K562 (cell line): ENCODE results near the gene RAB43. TPM values are rescaled to one million over a fixed set of nuclear protein-coding genes. Genes with fewer than 3 reads are reported as not detected.

Experiments
- ATAC-seq: fragments of 200-7000 bp; cut with Tn5 transposase; 3 replicates; pipeline ENCODE4 v1.9.1; 2020; ENCODE audit warnings: moderate library complexity
- BruUV-seq: library from RNA; stranded (reverse); fragments of 400-500 nt; replicated peaks from 2 replicates; lab custom pipeline; 2021; lab: Mats Ljungman, UMichigan
- CTCF ChIA-PET: fragments of 300-600 bp; formaldehyde crosslinking; extraction: SDS; loops from one replicate; lab custom pipeline; 2021; ENCODE audit warnings: low intra/inter-chr PET ratio; lab: Yijun Ruan, JAX
- POLR2A ChIA-PET: fragments of 300-600, 350-650 bp; sonication (Branson Sonifier 250); formaldehyde crosslinking; extraction: SDS; loops from one replicate; lab custom pipeline; 2021; ENCODE audit warnings: antibody characterized with exemption, inconsistent platforms; lab: Yijun Ruan, JAX
- DNase-seq, 4 experiments: peaks; one replicate each; pipeline versions ENCODE4 v3.0.0 to v3.0.0-alpha.2; 2011 to 2018; ENCODE audit warnings: low spot score in 3 of 4, mixed read lengths in 3 of 4; ENCODE audit errors: extremely low read depth in 1 of 4
- FAIRE-seq: peaks from 2 replicates; lab custom pipeline; 2011; peaks lifted over from hg19 to GRCh38; lab: Jason Lieb, UNC
- H2AFZ ChIP-seq: 2 replicates; pipeline ENCODE4 v1.6.0; 2011; ENCODE audit warnings: low read depth, low read length, control low read depth, inconsistent platforms
- H3K27ac ChIP-seq: fragments of 200-600 bp; 3 replicates; pipeline ENCODE4 v1.8.0; 2011; ENCODE audit warnings: low read depth, mild to moderate bottlenecking, control low read depth, inconsistent platforms, low read length, moderate library complexity, mixed read lengths; ENCODE audit errors: extremely low read depth
- H3K27me3 ChIP-seq, 2 experiments: fragments of 300-600 bp in 1 of 2; 2 replicates in 1 of 2; 3 replicates in 1 of 2; pipeline versions ENCODE4 v1.6.0 to v1.8.0; 2011; ENCODE audit warnings: inconsistent platforms in 2 of 2, low read length in 2 of 2, mild to moderate bottlenecking in 1 of 2, mixed read lengths in 1 of 2, moderate library complexity in 1 of 2; ENCODE audit not compliant: control insufficient read depth in 2 of 2, insufficient read depth in 2 of 2
- H3K36me3 ChIP-seq: fragments of 300-600 bp; 3 replicates; pipeline ENCODE4 v1.8.0; 2011; ENCODE audit warnings: mild to moderate bottlenecking, low read length, inconsistent platforms; ENCODE audit not compliant: control insufficient read depth, insufficient read depth
- H3K4me1 ChIP-seq, 2 experiments: fragments of 200-600 bp in 1 of 2; replicated peaks in 1 of 2; 2 replicates in 1 of 2; 3 replicates in 1 of 2; pipeline versions ENCODE4 v1.5.1 to v1.8.0; 2011; ENCODE audit warnings: inconsistent platforms in 2 of 2, low read length in 2 of 2, mild to moderate bottlenecking in 1 of 2, mixed read lengths in 1 of 2, moderate library complexity in 1 of 2; ENCODE audit not compliant: control insufficient read depth in 2 of 2, insufficient read depth in 2 of 2
- H3K4me2 ChIP-seq: 2 replicates; pipeline ENCODE4 v1.6.1; 2011; ENCODE audit warnings: low read length, control low read depth, inconsistent platforms, mixed read lengths; ENCODE audit not compliant: insufficient read depth
- H3K4me3 ChIP-seq: fragments of 200-600 bp; sonication (generic), shearing (Covaris generic); 2 replicates; pipeline ENCODE4 v1.5.1; 2016; ENCODE audit warnings: control low read depth, inconsistent platforms
- H3K79me2 ChIP-seq: fragments of 200-600 bp; 3 replicates; pipeline ENCODE4 v1.8.0; 2011; ENCODE audit warnings: low read length, inconsistent platforms; ENCODE audit not compliant: control insufficient read depth, insufficient read depth
- H3K9ac ChIP-seq, 2 experiments: 2 replicates each; pipeline versions ENCODE4 v1.6.0 to v1.6.1; 2011; ENCODE audit warnings: low read depth in 2 of 2, low read length in 2 of 2, control low read depth in 1 of 2, inconsistent platforms in 1 of 2, mild to moderate bottlenecking in 1 of 2, mixed read lengths in 1 of 2; ENCODE audit not compliant: insufficient read depth in 1 of 2
- H3K9me1 ChIP-seq: one replicate; pipeline ENCODE4 v1.6.0; 2011; ENCODE audit warnings: inconsistent platforms, mild to moderate bottlenecking, low read length, moderate library complexity; ENCODE audit not compliant: control insufficient read depth, insufficient read depth
- H3K9me3 ChIP-seq: replicated peaks from 2 replicates; pipeline ENCODE4 v1.5.1; 2011; ENCODE audit warnings: low read depth, low read length, inconsistent platforms; ENCODE audit not compliant: control insufficient read depth, insufficient read depth
- H4K20me1 ChIP-seq: replicated peaks from 2 replicates; pipeline ENCODE4 v1.6.1; 2011; ENCODE audit warnings: low read length, inconsistent platforms, mixed read lengths; ENCODE audit not compliant: control insufficient read depth, insufficient read depth
- ATF6 ChIP-seq: sonication (generic); formaldehyde crosslinking; IDR thresholded peaks from 2 replicates; pipeline ENCODE4 v1.4.0; 2020; ENCODE audit warnings: mild to moderate bottlenecking, missing genetic modification reagents
- E2F6 ChIP-seq, 2 experiments: IDR thresholded peaks; 2 replicates each; pipeline ENCODE4 v1.6.1; 2011; ENCODE audit warnings: borderline replicate concordance in 1 of 2, control low read depth in 1 of 2, low read depth in 1 of 2, low read length in 1 of 2, mild to moderate bottlenecking in 1 of 2, mixed read lengths in 1 of 2, moderate library complexity in 1 of 2; ENCODE audit not compliant: insufficient read depth in 1 of 2, insufficient read length in 1 of 2, poor library complexity in 1 of 2, severe bottlenecking in 1 of 2; ENCODE audit errors: extremely low read depth in 1 of 2
- PCBP1 ChIP-seq: fragments of 200-400 bp; formaldehyde crosslinking; IDR thresholded peaks from 2 replicates; pipeline ENCODE4 v1.6.1; 2018; ENCODE audit warnings: mild to moderate bottlenecking, low read depth, low read length; ENCODE audit not compliant: poor library complexity, severe bottlenecking
- RBFOX2 ChIP-seq: fragments of 200-400 bp; formaldehyde crosslinking; IDR thresholded peaks from 2 replicates; pipeline ENCODE4 v1.6.1; 2017; ENCODE audit warnings: low read depth, mild to moderate bottlenecking, low read length, moderate library complexity
- RUNX1 ChIP-seq: sonication (generic); IDR thresholded peaks from 2 replicates; pipeline ENCODE4 v1.6.1; 2016; ENCODE audit warnings: antibody characterized with exemption, low read depth
- SAFB ChIP-seq: fragments of 200-400 bp; formaldehyde crosslinking; IDR thresholded peaks from 2 replicates; pipeline ENCODE4 v1.6.1; 2017; ENCODE audit warnings: low read depth, low read length, borderline replicate concordance
- whole genome bisulfite sequencing: fragments of 100-300 bp; shearing (Covaris generic); methylation state at CpG from one replicate; pipeline ENCODE4 v1.1.6; 2016; ENCODE audit warnings: low coverage, mixed read lengths; ENCODE audit not compliant: insufficient coverage; ENCODE audit errors: missing lambda C conversion rate; 5-methylcytosine and 5-hydroxymethylcytosine counted together
- in situ Hi-C: fragments of 300-500 bp; cut with MboI; formaldehyde crosslinking; loops from 4 replicates; pipeline ENCODE4 v1.15.0; 2018; ENCODE audit warnings: inconsistent platforms, mixed read lengths
- intact Hi-C: fragments of 100-400 bp; cut with micrococcal nuclease; formaldehyde crosslinking; loops from 2 replicates; pipeline ENCODE4 v1.14.2; 2022
- polyA plus RNA-seq, 8 experiments: library from polyadenylated mRNA; depleted of rRNA in 4 of 8; stranded (reverse) in 5 of 8; unstranded in 3 of 8; fragments of >200 nt; fragmentation: Nextera tagmentation in 2 of 8; fragmentation: Illumina TruSeq in 1 of 8; extraction: Ambion mirVana in 2 of 8; extraction: Trizol in 1 of 8; gene quantifications; 2 replicates each; pipeline versions ENCODE4 v1.2.1 to v1.2.3, GENCODE V29; 2011 to 2014; ENCODE audit warnings: inconsistent platforms in 1 of 8, missing spikeins in 1 of 8
- total RNA-seq, 7 experiments: library from RNA; depleted of rRNA in 6 of 7; stranded (reverse); fragments of >200 nt in 6 of 7; fragmentation: Illumina TruSeq in 2 of 7; extraction: Trizol in 2 of 7; gene quantifications; 2 replicates each; pipeline versions ENCODE4 v1.2.1 to v1.2.3, GENCODE V29; 2011 to 2021; ENCODE audit warnings: low replicate concordance in 1 of 7

RAB43 gene
- total and polyA plus RNA-seq, 9 of the 15 experiments (the other 6 are each of a cell fraction or from before 2014, with no cell fraction given): 0.04 to 6.8 (median 1.7) TPM; not detected in 2

- Histone ChIP-seq H3K9ac (no peak overlapping the region; a peak in 1 of 4 replicates), H3K4me2 (no peak overlapping the region), H2AFZ (0 out of 2 replicates have a peak overlapping the region, but pooled peaks have one; percentile 16), H3K36me3 (no peaks in the 10 kb centered on the region), H3K79me2 (peaks cover 15% of the 10 kb centered on the region; the same call in 2 of the 3 replicates), H3K27me3 (no peaks in the 10 kb centered on the region), H4K20me1 (no peaks in the 10 kb centered on the region), H3K9me3 (no peaks in the 10 kb centered on the region), H3K4me3 (no peak overlapping the region), H3K4me1 (peaks cover 15 to 30% of the 10 kb centered on the region in 2 experiments; a peak in 4 of 5 replicates), H3K9me1 (no peaks in the 10 kb centered on the region), H3K27ac (no peak overlapping the region; the same call in 2 of the 3 replicates)
- FAIRE-seq (no peak), DNase-seq (no peak), ATAC-seq (no peak)
- in situ Hi-C loops: no loop called here
- 73% methylated on average over 9 of the region's 18 CpGs for WGBS
- POLR2A ChIA-PET: interaction anchor here (0.6 to 2.1 kb wide), 5 partner anchors 15 to 176 kb away, joined by 3 to 10 read pairs (median 3); no protein-coding TSS in a partner anchor
- no TSS peak for BruUV-seq
- CTCF ChIA-PET: no interaction called here
- TF ChIP-seq RUNX1 (no peak), PCBP1 (peak; percentile 17)
- intact Hi-C loops: no loop called here
Observed at GRCh38 chr3:129122412-129123011, 908 bp upstream of the RAB43 start.

GRCh38 chr3:129121016-129121791 lies 400 bp downstream of the RAB43 start:
- no TSS peak for BruUV-seq
- in situ Hi-C loops: no loop called here
- TF ChIP-seq RBFOX2: peak; percentile 77
- no peak for TF ChIP-seq ATF6 (CRISPR knock-in tag)
- TF ChIP-seq SAFB: peak; percentile 60
- peak in 1 of 2 experiments; percentile 15 for TF ChIP-seq E2F6 (IDR thresholded peaks at IDR 0.05; ENCODE audit: borderline replicate concordance in 1 of 2, extremely low read depth in 1 of 2, insufficient read depth in 1 of 2, insufficient read length in 1 of 2, low read depth in 1 of 2, low read length in 1 of 2, poor library complexity in 1 of 2, severe bottlenecking in 1 of 2)

More at GRCh38 chr3:129121016-129121791, 400 bp downstream of the RAB43 start:
- WGBS: 1% methylated on average over 20 of the region's 80 CpGs
- Histone ChIP-seq H3K4me2 (peak overlapping the region; percentile 87), H3K27ac (peak overlapping the region; percentile 75), H3K9me3 (no peaks in the 10 kb centered on the region), H3K79me2 (peaks cover 15% of the 10 kb centered on the region; the same call in 2 of the 3 replicates), H4K20me1 (no peaks in the 10 kb centered on the region), H3K9me1 (no peaks in the 10 kb centered on the region), H3K4me3 (peak overlapping the region; percentile 58), H3K4me1 (peaks cover 20 to 30% of the 10 kb centered on the region in 2 experiments), H3K9ac (peak overlapping the region; percentile 68 to 94), H2AFZ (peak overlapping the region; percentile 69), H3K36me3 (no peaks in the 10 kb centered on the region), H3K27me3 (no peaks in the 10 kb centered on the region)
- ChIA-PET POLR2A (interaction anchor here (0.6 to 2.1 kb wide), 8 partner anchors 8 to 124 kb away, joined by 3 to 10 read pairs (median 4); no protein-coding TSS in a partner anchor), CTCF (no interaction called here)
- ATAC-seq (peak; percentile 57), DNase-seq (no peak), FAIRE-seq (no peak)
- intact Hi-C loops: no loop called here
